GM18499 (cell line): Measurements from ENCODE around the gene SFXN5.

Source experiments
- ATAC-seq: cut with Tn5 transposase; IDR thresholded peaks from one replicate; pipeline ENCODE4 v1.9.1; 2021; ENCODE audit warnings: moderate number of reproducible peaks; ENCODE audit not compliant: insufficient read depth, unreplicated experiment

Gene SFXN5

DNA sequence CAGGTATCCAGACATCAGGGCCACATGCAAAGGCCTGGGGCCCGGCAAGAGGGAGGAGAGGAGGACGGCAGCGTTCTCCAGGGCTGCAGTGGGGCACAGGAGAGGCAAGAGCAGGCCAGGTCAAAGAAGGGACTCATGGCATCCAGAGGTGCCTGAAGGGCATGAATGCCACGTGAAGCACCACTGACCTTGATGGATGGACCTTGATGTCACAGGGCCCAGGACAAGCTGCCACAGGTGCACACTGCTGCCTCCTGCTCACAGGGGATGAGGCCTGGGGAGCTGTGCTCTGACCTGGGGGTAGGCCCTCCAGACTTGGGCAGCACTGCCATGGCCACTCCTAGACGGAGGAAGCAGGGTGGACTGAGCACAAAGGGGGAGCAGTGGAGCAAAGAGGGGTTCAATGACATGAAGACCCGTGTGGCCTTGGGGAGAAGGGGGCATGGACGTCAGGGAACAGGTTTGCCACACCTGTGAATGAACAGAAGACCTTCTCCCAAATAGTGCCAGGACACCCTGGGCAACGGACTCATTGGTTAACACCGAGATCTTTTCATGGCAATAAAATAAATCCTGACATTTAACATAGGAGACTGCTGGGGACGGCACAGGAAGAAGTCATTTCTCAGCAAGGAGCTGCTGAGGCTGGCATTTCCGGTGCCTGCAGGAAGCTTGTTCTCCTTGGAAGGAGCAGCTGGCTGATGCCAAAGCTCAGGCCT lies 88.6 kb downstream of the SFXN5 start:
- no peak for ATAC-seq

DNA sequence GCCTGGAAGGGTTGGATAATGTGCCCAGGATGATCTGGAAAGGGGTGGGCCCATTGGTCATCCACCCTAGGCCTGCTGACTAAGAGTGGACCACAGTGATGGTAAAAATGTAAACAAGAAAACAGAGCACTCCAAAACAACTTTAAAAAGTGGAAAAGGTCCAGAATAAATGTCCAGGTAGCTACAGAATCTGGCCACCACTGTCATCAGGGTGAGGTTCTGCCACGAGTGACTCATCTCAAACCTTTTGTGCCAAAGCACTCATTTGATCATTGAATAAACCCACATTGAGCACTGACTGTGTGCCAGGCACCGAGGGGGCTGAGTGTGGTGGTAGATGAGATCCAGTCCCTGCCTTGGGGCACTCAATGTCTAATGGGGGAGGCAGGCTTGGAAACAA lies 89.3 kb downstream of the SFXN5 start:
- no peak for ATAC-seq

DNA sequence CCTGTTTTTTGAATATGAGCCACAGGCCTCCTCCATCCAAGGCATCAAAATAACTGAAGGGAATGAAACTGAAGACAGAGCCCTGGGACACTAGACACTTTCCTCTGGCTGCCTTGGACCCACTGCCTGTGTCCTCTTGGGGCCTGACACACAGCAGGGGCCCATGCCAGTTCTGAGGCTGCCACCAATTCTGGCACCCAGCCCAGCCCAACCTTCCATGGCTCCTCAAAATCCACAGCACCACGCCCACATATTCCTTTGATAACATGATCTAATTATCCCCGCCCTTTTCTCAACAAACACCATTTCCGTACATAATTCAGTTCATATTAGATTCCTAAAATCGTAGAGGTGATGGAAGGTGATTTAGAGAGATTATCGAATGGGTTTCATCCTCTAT lies 90.0 kb downstream of the SFXN5 start:
- ATAC-seq, result no peak

DNA sequence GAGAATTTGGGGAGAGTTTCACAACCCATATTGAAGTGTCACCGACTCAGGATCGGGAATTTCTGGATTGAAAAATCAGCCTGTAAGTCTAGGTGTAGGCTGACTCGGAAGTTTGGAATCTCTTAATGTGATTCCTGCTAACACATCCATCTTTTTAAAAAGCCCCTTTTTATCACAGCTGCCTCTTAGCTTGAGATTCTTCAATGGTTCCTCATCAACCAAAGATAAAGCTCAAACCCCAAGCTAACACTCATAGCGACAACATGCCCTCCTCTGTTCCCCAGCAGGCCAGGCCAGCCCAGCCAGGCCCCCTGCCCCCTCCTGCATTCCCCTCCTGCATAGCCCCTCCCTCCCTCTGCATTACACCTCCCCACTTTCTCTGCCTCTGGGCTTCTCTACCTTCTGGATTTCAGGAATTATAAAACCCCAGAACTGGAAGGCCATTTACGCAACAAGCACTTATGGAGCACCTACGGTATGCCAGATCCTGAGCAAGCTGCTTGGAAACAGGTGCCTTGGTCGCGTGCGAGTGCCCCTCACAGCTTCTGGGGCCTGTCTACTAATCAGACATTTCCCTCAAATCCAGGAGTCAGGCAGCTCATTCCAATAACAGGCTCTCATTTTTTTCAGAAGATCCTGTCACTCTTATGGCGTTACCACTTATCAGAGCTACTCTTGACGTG lies 90.8 kb downstream of the SFXN5 start:
- no peak for ATAC-seq

DNA sequence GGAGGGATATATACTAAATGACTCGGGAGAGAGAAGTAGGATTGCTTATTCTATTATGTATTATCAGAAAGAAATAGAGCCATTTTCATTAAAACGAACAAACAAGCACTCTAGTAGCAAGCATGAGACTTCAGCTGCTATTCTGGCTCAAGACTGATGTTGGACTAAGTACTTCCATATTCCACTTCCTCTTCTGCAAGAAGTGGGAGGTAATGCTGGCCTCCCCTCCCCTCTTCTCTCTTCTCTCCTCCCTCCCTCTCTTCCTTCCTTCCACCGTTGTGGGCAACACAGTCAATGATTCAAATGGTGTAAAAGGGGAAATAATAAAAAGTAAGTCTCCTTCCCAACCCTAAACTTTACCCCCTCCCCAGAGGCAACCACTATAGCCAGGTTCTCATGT lies 91.6 kb downstream of the SFXN5 start:
- ATAC-seq, result no peak

DNA sequence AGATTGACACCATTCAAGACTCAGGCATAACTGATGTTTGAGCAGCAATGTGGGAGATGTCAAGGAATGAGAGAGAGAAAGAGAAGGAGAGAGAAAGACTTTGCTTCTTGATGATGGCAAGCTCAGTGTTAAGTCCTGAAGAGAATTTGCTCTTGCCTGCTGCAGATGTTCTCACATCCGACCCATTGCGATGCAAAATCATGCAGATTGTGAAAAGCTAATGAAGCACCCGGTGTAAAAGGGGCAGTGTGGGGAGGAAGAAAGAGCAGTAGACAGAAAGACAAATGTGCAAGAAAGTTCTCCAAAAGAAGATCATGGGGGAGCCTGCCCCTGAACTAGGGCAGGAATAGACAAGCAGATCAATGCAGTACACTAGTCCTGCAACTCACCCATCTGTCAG lies 96.5 kb downstream of the SFXN5 start:
- no peak for ATAC-seq

DNA sequence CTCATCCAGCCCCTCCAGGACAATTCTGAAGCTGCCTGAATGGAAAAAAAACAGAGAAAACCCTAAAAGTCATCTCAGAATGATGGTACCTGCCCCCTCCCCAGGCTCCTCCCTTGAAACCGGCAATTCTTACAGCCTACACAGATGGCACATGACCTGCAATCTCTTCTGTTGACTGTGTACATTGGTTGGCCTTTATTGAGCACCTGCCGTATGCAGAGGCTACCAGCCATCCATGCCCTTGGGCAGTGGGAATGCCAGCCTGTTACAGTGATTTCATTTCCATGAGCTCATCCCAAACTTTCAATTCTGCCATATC lies 97.1 kb downstream of the SFXN5 start:
- no peak for ATAC-seq

DNA sequence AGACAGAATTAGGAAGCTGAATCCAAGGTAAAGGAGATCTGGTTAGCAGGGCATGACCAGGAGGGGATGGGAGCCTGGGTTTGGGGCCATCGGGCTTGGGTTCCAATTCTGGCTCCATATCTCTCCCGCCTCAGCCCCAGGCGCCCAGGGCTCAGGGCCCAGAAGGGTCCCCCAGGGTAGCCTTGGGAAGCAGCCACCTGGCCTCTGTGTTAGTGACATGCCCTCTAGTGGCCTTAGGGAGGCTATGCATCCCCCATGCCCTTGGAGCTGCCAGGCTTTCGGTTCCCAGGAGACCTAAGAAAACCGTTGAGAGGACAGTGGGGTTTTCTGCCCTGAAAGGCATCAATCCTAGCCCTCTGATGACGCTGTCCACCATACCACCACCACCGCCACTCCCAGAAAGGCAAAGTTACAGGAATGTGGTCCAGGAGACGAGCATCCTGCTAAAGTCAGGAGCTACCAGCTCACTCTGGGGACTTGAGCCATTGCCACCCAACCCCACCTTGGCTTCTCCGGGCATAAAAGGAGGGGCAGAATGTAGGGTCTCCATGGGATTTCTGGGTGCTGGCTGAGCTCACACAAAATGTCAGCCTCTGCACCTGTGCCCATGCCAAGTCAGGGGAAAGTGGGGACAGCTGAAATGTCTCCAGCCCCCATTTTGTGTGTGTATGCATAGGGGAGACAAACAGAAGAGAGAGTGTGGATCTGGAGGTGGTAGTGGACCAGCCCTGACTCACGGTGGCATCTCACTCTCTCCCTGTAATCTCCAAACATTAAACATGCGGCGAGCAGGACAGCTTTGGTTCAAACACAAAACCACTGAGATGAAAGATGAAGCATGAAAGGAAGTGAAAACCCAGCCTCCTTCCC lies 97.7 kb downstream of the SFXN5 start:
- ATAC-seq, result no peak

DNA sequence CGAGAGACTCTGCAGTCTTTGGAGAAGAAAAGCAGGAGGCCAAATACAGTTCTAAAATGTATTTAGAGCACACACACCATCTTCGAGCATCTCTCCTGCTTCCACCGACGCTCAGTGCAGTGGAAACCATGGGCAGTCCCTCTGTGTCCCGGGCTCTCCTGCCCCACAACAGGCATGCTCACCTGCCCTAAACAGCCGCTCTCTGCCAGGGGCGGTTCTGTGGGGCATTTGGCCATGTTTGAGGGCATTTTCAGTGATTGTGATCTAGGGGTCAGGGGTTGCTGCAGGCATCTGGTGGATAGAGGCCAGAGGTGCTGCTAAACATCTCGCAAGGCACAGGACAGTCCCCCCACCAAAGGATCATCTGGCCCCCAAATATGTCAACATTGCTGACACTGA lies 98.4 kb downstream of the SFXN5 start:
- no peak for ATAC-seq

DNA sequence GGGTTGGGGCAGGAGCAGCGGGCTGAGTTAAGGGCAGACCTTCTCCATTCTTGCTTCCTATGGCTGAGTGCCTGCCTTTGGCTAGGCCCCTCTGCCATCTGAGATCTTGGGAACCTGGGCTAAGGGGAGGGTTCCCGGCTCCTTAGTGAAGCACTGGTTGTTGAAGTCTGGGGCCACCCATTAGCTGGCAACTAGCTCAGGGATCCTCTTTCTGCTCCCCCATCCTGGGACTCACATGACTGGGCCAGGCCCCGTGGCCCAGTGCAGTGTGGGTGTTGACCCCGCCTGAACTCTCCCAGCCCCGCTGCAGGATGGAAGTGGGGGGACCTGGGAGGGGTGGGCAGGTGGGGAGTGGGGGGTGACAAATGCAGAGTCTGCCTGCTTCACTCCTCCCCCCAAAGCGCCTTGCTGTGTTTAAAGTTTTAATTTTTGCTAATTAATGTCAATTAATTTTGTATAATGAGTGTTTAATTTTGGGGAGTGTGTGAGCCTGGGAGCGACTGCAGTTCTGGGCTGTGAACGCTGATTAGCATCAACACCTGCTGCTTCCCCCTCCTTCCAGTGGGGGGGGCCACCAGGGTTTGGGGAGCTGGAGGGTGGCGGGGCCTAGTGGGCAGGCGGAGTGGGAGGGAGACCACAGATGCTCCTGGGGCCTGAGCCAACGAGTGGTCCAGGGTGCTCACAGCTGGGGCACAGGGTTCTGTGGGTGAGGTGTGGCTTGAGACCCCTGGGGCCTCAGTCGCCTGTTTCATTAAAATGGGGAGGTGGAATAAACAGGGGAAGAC lies 99.0 kb downstream of the SFXN5 start:
- ATAC-seq, result no peak

DNA sequence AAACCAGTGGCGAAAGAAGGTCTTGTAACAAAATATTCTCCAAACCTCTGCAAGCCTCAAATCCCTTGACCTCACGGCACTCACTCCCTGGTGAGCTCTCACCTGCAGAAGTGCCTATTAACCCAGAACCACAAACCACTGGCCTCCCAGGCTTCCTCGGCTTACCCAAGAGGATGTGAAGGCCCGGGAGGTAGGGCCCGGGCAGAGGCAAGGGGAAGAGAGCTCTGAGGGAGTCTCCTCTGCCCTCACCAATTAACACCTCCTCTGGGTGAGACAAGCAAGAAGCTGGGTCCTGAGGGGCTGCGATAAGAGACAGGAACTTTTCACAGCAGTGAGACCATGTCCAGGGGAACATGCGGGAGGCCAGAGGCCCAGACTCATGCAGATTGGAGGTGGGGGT lies 100.5 kb downstream of the SFXN5 start:
- no peak for ATAC-seq

DNA sequence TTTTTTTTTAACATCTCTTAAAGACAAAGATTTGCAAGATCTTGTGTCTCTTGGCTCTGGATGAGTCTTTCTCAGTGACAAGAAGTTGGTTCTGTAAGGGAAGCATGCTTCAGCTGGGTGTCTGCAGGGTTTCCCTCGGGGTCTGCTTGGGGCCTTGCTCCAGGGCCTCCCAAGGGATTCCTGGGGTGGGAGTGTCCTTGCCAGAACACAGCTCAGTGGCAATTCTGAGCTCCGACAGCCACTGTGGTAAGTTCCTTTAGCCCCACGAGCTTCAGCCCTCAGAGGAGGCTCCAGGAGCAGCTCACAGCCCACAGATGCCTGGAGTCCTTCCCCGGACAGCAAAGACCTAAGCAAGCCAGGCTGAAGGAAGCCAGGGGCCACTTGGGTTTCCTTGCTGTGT lies 101.8 kb downstream of the SFXN5 start:
- no peak for ATAC-seq

DNA sequence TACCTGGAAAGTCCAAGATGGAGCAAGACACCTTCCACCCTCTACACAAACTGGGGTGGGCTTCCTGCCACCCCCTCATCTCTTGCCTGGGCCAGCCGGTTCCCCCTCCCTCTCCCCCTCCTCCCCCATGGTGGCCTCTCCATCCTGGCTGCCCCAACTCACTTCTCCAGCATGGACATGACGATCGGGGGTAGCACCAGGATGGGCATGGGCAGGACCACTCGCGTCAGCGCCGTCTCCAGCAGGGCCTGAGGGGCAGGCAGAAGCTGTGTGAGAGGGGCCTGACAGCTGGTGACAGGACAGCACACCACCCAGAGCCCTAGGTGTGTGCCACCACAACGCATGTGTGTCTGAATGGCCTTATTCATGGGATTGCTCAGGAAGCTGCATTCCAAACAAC lies 103.2 kb downstream of the SFXN5 start:
- no peak for ATAC-seq

DNA sequence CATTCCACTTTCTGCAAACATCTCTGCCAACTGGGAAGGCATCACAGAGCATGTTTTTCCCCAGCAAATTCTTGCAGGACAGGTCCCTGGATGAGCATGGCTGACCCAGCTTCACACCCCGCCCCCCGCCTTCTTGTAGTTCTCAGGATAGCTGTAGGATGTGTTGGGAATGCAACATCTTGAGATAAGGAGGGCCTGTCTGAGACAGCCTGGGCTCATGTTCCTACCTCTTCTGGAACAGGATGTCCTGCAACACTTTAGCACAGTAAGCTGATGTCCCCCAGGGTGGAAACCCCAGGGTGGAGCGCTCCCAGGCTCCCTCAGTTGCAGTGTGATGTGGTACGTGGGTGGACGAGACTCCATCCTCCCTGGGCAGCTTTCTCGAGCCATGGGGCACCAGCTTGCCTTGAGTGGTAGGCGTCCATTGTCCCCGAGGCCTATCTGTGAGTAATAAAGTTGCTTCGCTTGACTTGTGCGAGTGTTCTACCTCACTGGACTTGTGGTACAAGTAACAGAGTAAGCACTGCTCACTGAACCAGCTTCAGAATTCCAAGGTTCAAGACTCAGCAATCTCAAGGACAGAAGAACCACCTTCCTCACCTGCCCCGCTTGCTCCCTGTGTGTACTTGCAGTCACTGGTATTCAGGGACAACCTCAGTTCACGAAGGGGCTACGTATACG lies 105.6 kb downstream of the SFXN5 start:
- ATAC-seq, result no peak

DNA sequence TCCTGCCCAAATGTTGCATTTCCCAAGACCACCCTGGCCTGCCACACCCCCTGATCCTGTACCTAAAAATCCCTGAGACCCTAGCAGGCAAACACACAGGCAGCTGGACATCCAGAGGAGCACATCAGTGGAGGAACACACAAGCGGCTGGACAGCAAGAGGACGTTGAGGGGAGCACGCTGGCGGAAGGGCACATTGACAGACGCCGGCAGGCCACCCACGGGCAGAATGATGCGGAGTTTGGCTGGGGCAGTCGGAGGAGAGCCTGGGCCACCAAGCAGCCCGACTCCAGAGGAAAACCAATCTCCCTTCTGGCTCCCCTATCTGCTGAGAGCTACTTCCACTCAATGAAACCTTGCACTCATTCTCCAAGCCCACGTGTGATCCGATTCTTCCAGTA lies 106.5 kb downstream of the SFXN5 start:
- no peak for ATAC-seq

DNA sequence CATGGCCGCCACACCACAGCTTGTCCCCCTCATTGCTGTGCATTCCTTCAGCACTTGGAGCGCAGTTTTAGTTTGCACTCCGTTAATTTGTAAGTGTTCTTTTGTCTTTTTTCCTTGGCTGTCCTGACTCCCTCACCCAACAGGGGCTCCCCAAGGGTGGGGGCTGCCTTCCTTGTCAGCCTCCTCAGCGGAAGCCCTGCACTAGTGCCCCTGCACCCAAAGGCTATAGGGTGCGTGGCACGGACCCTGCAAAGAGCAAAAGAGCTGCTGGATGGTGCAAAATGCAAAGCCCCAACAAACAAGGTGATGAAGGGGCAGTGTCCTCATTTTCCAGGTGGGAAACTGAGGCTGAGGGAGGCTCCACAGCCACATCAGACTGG lies 107.4 kb downstream of the SFXN5 start:
- ATAC-seq, result no peak

DNA sequence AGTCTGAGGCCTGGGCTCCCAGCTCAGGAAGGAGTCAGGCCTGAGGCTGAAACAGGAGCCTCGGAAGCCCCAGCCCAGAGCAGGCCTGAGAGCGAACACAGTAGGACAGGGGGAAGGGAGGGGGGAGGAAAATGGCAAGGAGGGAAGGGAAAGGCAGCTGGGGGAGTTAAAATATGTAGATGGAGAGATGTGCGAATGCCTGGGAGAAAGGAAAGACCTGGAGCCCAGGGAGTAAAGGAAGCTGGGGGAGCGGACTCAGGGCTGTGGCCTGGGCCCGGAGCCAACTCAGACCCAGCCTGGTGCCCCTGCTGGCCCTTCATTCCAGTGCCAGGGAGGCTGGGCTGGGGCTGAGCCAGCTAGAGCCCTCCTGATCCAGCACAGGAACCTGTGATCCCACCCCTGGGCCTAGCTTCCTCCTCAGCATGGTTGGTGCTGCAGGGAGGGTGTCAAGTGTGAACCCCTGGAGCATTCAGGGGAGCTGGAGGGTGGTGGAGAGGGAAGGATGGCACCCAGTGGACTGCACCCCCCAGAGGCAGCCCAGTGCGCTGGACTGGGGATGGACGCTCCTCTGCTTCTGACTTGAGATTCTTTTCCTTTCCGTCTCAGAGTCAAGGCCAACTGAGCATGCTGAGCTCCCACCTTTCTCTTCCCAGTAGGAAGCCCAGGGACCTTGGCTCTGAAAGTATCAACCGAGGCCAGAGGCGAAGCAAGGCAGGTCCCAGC lies 107.9 kb downstream of the SFXN5 start:
- ATAC-seq, result no peak

DNA sequence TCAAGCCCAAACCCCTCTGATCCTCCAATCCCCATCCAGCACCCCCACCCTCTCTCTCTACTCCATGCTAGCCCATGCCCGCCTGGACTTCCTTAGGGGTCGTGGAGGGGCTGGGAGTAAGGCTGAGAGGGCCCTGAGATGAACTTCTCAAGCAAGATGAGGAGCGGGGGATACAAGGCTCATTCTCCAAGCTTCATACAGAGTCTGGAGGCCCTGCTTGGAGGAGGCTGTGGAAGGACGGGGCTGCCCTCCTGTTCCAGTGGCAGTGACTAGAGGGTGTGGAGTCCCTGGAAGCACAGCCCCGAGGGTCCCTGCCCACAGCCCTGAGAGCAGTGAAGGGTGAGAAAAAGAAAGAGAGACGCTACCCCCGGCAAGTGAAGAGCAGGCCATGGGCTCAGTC lies 108.6 kb downstream of the SFXN5 start:
- ATAC-seq, result no peak

DNA sequence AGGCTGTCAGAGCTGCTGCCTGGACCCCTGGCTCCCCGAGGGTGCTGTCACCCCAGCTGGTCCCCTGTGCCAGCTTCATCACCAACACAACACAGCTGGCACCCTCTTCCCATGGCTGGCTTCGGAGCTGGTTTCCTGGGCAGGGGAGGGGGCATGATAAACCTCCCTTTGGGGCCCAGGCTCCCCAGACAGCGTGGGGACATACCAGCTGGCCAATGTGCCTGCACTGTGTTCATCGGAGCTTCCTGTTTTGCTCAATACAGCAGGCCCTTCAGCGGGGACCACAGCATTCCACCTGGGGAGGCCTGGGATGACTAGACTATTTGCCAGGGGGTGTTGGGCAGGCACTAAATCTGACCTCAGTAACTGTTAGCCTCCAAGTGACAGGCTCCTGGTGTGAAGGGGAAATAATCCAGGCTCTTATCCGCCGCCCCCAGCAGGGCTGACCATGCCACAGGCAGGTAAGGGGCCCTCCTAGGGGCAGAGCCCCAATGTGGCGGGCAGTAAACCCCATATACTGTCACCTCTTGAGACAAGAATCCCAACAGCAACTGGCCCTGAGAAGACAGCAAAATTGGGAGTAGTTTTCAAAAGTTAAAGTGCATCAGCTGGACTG lies 109.6 kb downstream of the SFXN5 start:
- no peak for ATAC-seq
